HTERT RPE-1 (cell line): ENCODE results near the gene TCF7.

Source experiments
- in situ Hi-C: fragments of 300-500 bp; cut with MboI; formaldehyde crosslinking; loops from 4 replicates; pipeline ENCODE4 v1.14.3; 2020; ENCODE audit warnings: low sequenced_read_pairs

TCF7 gene

GRCh38 chr5:134112726-134113362 is 1.6 kb upstream of the TCF7 start:
- in situ Hi-C loops: no loop called here

DNA sequence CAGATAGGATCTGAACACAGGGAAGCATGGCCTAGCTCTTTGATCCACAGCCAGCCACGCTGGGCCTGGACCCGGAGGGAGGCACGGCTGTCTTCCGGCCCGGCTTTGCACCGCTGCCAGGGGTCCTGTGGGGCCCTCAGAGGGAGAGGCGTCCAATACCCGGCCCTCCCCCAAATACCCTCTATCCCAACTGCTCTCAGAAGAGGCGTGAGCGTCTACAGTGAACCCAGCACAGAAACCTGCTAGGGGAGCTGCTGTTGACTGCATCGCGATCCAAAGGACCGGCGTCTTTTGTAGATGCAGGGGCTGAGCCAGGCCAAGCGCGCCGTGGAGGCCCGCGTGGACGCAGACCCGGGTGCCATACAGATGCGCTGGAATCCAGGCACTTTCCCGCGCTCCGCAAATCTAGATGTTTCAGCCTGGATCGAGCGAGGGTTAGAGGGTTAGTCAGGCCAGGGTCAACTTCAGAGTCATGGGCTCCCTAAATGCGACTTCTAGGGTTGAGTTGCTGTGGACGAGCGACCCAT is 1.1 kb upstream of the TCF7 start:
- in situ Hi-C loops: no loop called here

DNA sequence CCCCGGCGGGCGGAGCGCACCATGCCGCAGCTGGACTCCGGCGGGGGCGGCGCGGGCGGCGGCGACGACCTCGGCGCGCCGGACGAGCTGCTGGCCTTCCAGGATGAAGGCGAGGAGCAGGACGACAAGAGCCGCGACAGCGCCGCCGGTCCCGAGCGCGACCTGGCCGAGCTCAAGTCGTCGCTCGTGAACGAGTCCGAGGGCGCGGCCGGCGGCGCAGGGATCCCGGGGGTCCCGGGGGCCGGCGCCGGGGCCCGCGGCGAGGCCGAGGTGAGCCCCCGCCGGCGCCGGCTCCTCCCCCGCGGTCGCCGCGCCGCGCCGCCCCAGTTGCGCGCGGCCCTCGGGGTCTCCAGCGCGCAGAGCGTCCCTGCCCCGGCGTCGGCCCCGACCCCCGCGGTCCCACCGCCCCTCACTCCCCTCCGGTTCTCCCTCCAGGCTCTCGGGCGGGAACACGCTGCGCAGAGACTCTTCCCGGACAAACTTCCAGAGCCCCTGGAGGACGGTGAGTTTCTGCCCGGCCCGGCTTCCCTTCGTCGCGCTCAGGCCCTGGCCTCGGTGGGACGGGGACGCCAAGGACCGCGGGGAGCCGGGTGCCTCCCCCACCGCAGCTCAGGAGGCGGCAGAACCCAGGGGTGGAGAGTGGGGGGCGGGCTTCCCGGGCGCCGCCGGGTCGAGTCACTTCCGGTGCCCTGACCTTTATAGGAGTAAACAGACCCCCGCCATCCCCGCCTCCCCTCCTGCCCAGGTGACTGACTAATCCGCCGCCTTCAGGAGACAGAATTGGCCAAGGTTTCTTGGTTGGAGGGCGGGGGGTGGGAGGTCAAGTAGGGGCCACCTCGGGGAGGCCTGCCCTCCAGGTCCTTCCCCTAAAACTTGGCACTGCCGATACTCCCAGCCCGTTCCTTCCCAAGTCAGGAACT is 665 bp downstream of the TCF7 start:
- in situ Hi-C loops: no loop called here

- in situ Hi-C loops: no loop called here
Observed at GRCh38 chr5:134115806-134116175, 1.3 kb downstream of the TCF7 start.

GRCh38 chr5:134116286-134116685 is 1.8 kb downstream of the TCF7 start:
- in situ Hi-C loops: no loop called here

DNA sequence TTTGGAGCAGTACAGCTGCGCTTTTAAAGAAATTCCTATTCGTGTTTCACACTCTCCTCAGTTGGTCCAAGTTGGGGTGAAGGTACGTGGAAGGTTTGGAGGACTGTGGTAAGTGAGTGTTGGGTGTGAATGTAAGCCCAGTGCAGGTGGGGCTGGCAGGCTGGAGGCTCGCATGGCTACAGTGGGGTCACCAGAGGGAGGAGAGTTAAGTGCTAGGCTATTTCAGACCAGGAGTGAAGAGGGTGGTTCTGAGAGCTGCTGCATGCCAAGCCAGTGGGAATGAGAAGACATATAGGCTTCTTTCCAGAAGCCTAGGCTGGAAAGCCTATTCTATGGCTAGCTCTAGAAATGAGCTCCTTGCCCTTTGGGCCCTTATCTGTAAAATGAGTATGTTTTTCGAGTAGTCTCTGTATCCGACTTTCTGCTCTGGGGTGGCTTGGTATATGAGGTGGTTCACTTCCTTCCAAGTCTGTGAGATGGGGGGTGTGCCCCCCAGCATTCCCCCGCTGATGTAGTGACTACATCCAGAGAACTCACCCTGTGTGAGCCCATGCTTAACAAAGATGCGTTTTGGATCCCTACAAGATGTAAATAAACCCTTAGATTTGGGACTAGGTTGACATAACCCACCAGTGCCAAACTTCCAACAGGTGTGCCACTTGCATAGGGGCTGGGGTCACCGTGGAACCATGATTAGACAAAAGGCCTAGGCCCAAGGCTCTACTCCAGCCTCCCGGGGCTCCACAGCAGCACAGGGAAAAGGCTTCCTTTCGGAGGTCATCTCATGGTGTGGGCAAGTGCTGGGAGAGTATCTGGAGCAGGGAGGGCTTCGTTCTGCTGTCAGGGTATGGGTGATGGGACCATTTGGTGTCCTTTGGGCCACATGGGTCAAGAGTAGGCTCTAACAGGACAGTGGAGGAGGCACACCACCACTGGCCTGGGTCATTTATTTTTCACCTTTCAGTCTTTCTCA is 2.6 kb downstream of the TCF7 start:
- in situ Hi-C loops: no loop called here

DNA sequence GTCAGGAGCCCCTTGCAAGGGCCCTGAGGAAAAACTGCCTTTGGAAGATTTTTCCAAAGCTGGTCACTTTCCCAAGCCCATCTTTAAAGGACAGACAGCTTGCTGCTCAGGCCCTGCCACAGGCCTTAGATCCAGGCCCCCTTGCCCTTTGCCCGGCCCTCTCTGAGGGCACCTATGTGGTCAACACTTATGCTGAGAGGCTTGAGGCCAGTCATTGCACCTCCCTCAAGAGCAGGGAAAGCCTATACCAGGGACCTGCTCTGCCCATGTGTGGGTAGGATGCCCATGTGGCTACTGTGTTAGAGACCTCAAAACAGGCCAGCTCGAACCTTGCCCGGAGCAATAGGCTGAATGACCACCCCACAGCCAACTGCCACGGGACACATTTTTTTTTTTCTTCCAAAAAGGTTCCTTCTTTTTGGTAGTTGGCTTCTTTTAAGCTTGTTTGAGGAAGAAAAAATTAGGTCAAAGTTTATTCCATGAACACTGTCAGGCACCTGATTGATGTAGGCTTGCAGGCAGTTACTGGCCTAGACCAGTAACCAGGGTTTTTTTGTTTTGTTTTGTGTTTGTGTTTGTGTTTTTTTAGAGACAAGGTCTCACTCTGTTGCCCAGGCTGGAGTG is 3.8 kb downstream of the TCF7 start:
- in situ Hi-C loops: no loop called here

GRCh38 chr5:134119720-134120119 is 5.2 kb downstream of the TCF7 start:
- in situ Hi-C loops: no loop called here

DNA sequence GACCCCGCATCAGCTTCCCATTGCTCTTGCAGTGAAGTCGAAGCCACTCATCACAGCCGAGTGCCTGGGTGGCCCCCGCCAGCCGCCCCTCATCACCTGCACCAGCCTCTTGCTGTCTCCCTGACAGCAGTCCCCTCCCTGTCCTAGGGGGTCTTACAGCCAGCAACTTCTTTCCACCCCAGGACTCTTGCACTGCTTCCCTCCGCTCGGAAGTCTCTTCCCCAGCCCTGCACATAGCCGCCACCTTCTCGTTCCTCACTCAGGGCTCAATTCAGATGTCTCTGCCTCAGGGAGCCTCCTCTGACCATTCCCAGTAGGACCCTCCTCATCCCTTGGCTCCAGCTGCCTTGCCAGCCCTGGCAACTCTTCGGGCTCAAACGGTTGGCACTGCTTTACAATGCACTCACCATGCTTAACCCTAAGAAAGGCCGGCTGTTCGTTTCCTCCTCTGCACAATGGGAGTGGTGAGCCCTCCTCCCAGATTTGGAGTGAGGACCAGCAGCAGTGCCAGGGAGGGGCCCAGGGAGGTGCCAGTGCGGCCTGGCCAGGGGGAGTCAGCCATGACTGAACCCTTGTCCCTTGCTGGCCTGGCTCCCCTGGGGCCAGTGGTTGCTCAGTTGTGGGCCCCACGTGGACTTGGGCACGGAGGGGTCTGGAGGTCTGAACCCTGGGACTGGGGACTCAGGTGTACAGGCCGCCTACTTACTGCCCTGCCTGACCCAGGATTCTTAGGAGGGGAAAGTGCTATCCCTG is 6.1 kb downstream of the TCF7 start:
- in situ Hi-C loops: no loop called here

DNA sequence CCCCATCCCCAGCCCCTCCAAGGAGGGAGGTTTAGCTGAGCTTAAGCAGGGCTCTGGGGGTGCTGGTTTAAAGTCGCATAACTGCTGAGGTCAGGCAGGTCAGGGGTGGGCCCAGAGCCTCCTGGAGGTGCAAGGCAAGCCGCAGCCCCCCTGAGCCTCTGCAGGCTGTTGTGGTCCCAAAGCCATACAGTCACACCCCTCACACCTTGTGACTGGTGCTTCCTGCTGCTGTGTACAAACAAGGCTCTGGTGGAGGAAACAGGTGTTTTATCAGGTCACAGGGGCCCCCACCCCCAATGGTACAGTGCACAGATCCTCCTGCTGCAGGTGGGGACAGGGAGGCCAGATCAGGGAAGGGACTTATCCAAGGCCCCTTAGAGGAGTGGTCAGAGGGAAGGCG is 8.0 kb downstream of the TCF7 start:
- in situ Hi-C loops: no loop called here

GRCh38 chr5:134123360-134123759 is 8.9 kb downstream of the TCF7 start:
- in situ Hi-C loops: no loop called here

GRCh38 chr5:134124289-134125038 is 10.0 kb downstream of the TCF7 start:
- in situ Hi-C loops: loop anchor here (25.0 kb wide), 1 partner anchor 87 kb away; no protein-coding TSS in a partner anchor

- in situ Hi-C loops: loop anchor here (25.0 kb wide), 1 partner anchor 88 kb away; no protein-coding TSS in a partner anchor
Observed at GRCh38 chr5:134125039-134126015, 10.8 kb downstream of the TCF7 start.

DNA sequence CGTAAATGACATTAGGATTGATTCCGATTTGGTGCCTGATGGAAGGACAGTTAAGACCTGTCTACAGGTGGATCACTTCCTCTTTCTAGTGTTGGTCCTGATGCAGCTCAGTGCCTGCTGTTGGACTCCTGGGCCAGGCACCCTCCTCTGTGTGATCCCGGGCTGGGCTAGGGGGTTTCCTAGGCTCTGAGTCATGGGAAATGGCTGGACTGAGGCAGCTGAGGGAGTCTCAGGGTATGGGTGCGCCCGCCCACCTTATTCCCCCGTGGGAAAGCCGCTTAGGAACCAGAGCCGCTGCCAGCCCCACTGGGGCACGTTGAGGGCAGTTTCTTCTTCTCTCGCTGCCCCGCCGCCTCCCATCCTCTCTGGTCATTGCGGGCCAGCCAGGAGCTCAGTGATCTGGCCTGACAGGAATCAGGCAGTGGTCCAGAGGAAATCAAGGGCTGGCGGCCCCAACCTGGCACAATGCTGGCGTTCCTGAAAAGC is 12.9 kb downstream of the TCF7 start:
- in situ Hi-C loops: loop anchor here (25.0 kb wide), 1 partner anchor 90 kb away; no protein-coding TSS in a partner anchor

DNA sequence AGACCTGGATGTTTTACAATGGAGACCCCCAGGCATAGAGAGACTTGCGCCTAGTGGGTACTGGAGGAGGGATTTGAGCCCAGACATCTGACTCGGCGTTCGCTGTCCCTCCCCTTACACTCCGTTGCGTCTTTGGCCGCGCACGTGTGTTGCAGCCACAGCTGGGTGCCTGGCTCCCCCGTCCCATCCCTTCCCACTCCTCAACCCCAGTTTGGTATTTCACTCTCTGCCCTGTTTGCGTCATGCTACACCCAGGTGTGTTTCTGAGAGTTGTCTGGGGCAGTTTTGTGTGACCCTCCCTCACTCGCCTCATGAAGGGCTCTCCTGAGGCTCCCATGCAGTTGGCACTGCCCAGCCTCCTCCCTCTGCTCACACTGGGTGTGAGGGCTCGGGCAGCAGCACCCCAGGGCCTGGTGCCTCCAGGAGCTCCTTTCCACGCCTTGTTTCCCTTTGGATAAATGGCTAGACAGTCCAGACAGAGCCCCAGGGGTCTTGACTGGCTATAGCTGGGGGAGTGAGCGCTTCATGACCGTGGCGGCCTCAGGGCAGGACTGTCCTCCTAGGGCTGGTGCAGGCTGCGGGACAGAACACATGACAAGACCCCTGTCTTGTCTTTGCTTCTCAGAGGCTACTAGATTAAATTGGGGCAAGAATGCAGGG is 13.6 kb downstream of the TCF7 start:
- in situ Hi-C loops: loop anchor here (25.0 kb wide), 1 partner anchor 91 kb away; no protein-coding TSS in a partner anchor

- in situ Hi-C loops: loop anchor here (25.0 kb wide), 1 partner anchor 91 kb away; no protein-coding TSS in a partner anchor
Observed at GRCh38 chr5:134128648-134128995, 14.1 kb downstream of the TCF7 start.
